Parathyroid adenoma (tissue), 2 donors: ENCODE data around the gene RCAN1.
A peak's percentile ranks its signal among the peaks of the same experiment; 100 is the strongest.

ENCODE experiments used
- H2AFZ ChIP-seq: fragments of 300-600 bp; sonication (generic); one replicate; pipeline ENCODE4 v1.7.0; 2017; ENCODE audit warnings: antibody characterized with exemption, mild to moderate bottlenecking
- H3K27ac ChIP-seq: fragments of 300-600 bp; sonication (generic); one replicate; pipeline ENCODE4 v1.7.0; 2017
- H3K27me3 ChIP-seq: fragments of 300-600 bp; sonication (generic); one replicate; pipeline ENCODE4 v1.7.0; 2017; ENCODE audit warnings: low read length; ENCODE audit not compliant: control insufficient read depth, insufficient read depth
- H3K36me3 ChIP-seq: fragments of 300-600 bp; sonication (generic); one replicate; pipeline ENCODE4 v1.7.0; 2017; ENCODE audit warnings: low read length; ENCODE audit not compliant: control insufficient read depth, insufficient read depth
- H3K4me1 ChIP-seq: fragments of 300-600 bp; sonication (generic); one replicate; pipeline ENCODE4 v1.7.0; 2017; ENCODE audit warnings: control low read depth
- H3K4me2 ChIP-seq: fragments of 300-600 bp; sonication (generic); one replicate; pipeline ENCODE4 v1.7.0; 2017; ENCODE audit warnings: low read length
- H3K4me3 ChIP-seq: fragments of 300-600 bp; sonication (generic); one replicate; pipeline ENCODE4 v1.7.0; 2017; ENCODE audit warnings: low read depth, low read length
- H3K79me2 ChIP-seq: fragments of 300-600 bp; sonication (generic); one replicate; pipeline ENCODE4 v1.7.0; 2017; ENCODE audit warnings: control low read depth
- H3K9ac ChIP-seq: fragments of 300-600 bp; sonication (generic); one replicate; pipeline ENCODE4 v1.7.0; 2017; ENCODE audit warnings: mild to moderate bottlenecking
- H3K9me3 ChIP-seq: fragments of 300-600 bp; sonication (generic); one replicate; pipeline ENCODE4 v1.7.0; 2017; ENCODE audit warnings: low read length; ENCODE audit not compliant: control insufficient read depth
- CTCF ChIP-seq: fragments of 300-600 bp; sonication (generic); IDR thresholded peaks from one replicate; pipeline ENCODE4 v1.7.0; 2017; ENCODE audit warnings: antibody characterized with exemption, mild to moderate bottlenecking
- donor health status: primary hyperparathyroidism.

RCAN1 gene

GRCh38 chr21:34533938-34534337 is 81.0 kb downstream of the RCAN1 start:
- Histone ChIP-seq H3K4me2 (no peak overlapping the region), H3K27me3 (no peaks in the 10 kb centered on the region), H3K79me2 (peaks cover 4% of the 10 kb centered on the region), H3K9me3 (no peaks in the 10 kb centered on the region), H3K4me3 (no peak overlapping the region), H3K9ac (no peak overlapping the region), H3K4me1 (peaks cover 24% of the 10 kb centered on the region), H2AFZ (no peak overlapping the region), H3K36me3 (no peaks in the 10 kb centered on the region), H3K27ac (no peak overlapping the region)
- no peak for TF ChIP-seq CTCF

- H3K4me1 ChIP-seq: peaks cover 27% of the 10 kb centered on the region
- no peak overlapping the region for H3K9ac ChIP-seq
- H3K4me2 ChIP-seq: peak overlapping the region; percentile 42
- no peaks in the 10 kb centered on the region for H3K27me3 ChIP-seq
- peak overlapping the region; percentile 9 for H3K4me3 ChIP-seq
- peaks cover 1% of the 10 kb centered on the region for H3K36me3 ChIP-seq
- H3K9me3 ChIP-seq: no peaks in the 10 kb centered on the region
- TF ChIP-seq CTCF: no peak
- H3K79me2 ChIP-seq: no peaks in the 10 kb centered on the region
- H3K27ac ChIP-seq: peak overlapping the region; percentile 92
- peak overlapping the region; percentile 62 for H2AFZ ChIP-seq
These were observed 83.5 kb downstream of the RCAN1 start for GRCh38 chr21:34531399-34531798.

GRCh38 chr21:34530261-34530660 is 84.7 kb downstream of the RCAN1 start:
- Histone ChIP-seq H3K9ac (no peak overlapping the region), H3K4me1 (peaks cover 23% of the 10 kb centered on the region), H3K9me3 (no peaks in the 10 kb centered on the region), H3K4me3 (no peak overlapping the region), H3K4me2 (no peak overlapping the region), H3K79me2 (peaks cover 8% of the 10 kb centered on the region), H3K36me3 (peaks cover 2% of the 10 kb centered on the region), H2AFZ (no peak overlapping the region), H3K27ac (no peak overlapping the region), H3K27me3 (no peaks in the 10 kb centered on the region)
- TF ChIP-seq CTCF: no peak

GRCh38 chr21:34528131-34528561 is 86.8 kb downstream of the RCAN1 start:
- H3K9ac ChIP-seq: no peak overlapping the region
- H3K4me2 ChIP-seq: no peak overlapping the region
- no peak for TF ChIP-seq CTCF
- H3K36me3 ChIP-seq: peaks cover 2% of the 10 kb centered on the region
- peaks cover 23% of the 10 kb centered on the region for H3K4me1 ChIP-seq
- no peaks in the 10 kb centered on the region for H3K27me3 ChIP-seq
- no peaks in the 10 kb centered on the region for H3K9me3 ChIP-seq
- peak overlapping the region; percentile 100 for H3K27ac ChIP-seq
- H3K4me3 ChIP-seq: no peak overlapping the region
- peaks cover 19% of the 10 kb centered on the region for H3K79me2 ChIP-seq
- no peak overlapping the region for H2AFZ ChIP-seq

GRCh38 chr21:34526618-34527290 is 88.2 kb downstream of the RCAN1 start:
- H3K4me1 ChIP-seq: peaks cover 28% of the 10 kb centered on the region

More at GRCh38 chr21:34526618-34527290, 88.2 kb downstream of the RCAN1 start:
- Histone ChIP-seq H3K36me3 (peaks cover 2% of the 10 kb centered on the region), H3K4me2 (peak overlapping the region; percentile 92), H3K9me3 (no peaks in the 10 kb centered on the region), H3K9ac (peak overlapping the region; percentile 70), H2AFZ (no peak overlapping the region), H3K27me3 (no peaks in the 10 kb centered on the region), H3K79me2 (peaks cover 19% of the 10 kb centered on the region), H3K27ac (peak overlapping the region; percentile 100), H3K4me3 (peak overlapping the region; percentile 95)
- TF ChIP-seq CTCF: no peak
